ENCODE data around the gene PNPLA7. TPM values are rescaled to one million over a fixed set of nuclear protein-coding genes. Genes with fewer than 3 reads are reported as not detected.

PNPLA7 gene
- total RNA-seq, result 1.3 and 2.0 TPM in 2 replicates

GRCh38 chr9:137550231-137550621, at the start of gene PNPLA7:
Gene PNPLA7 (minus strand): TSS chr9:137550402. CDS start chr9:137550197, 205 bp downstream.

GRCh38 chr9:137590469-137591383, 40.5 kb upstream of the PNPLA7 start, which contains the start of gene ZMYND19:
Gene ZMYND19 (minus strand): TSS chr9:137590512. CDS start chr9:137590263, 249 bp downstream.

GRCh38 chr9:137578518-137579258, 28.5 kb upstream of the PNPLA7 start, which contains the start of gene DPH7:
Gene DPH7 (minus strand): TSS chr9:137578925. CDS start chr9:137578777, 148 bp downstream.

GRCh38 chr9:137551264-137552021, 1.2 kb upstream of the PNPLA7 start, which contains the start of gene MRPL41:
Gene MRPL41 (plus strand): TSS chr9:137551879. CDS start chr9:137552082, 203 bp downstream.

GRCh38 chr9:137459152-137459600, 91.0 kb downstream of the PNPLA7 start, which contains the start of gene NSMF:
Gene NSMF (minus strand): TSS chr9:137459334. CDS start chr9:137459102, 232 bp downstream.

DNA sequence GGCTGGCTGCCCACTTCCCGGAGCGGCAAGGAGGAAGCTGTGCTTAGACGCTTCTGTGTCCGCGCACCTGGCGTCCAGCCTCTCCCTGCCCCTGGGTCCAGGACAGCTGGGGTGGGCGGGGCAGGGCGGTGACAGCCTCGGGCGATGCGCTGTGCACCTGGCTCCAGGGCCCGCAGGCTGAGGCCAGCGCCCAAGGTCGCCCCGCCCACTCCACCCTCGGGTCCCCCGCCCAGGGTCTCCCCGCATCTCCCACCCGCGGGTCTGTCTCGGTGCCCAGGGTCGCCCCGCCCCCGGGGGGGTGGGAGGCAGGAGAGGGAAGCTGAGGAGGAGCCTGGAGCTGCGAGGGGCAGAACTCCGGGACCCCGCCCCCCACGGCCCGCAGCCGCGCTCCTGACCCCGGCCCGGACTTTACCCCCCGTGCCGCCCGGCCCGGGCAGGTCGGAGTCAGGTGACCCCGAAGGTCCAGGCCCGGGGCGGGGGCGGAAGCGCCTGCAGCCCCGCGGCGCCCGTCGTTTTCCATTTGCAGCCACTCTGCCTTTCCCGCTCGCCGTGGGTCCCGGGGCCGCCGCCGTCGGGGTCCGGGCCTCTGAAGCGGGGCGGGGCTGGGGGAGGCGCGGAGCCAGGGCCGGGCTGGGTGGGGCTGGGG, 108.8 kb downstream of the PNPLA7 start, which contains the start of gene ENTPD8:
TSS of gene ENTPD8 (minus strand) at position 69 of the 646 bp plus-strand sequence. CDS start 3,072 bp downstream, outside the sequence.

GRCh38 chr9:137422604-137423513, 127.3 kb downstream of the PNPLA7 start, which contains the start of the genes EXD3 and NOXA1:
Gene EXD3 (minus strand): TSS chr9:137423162. CDS start chr9:137395357, 27,805 bp downstream.
Gene NOXA1 (plus strand): TSS chr9:137423393. CDS start chr9:137423530, 137 bp downstream.

Other genes with a start within 250 kb of the PNPLA7 start
- gene NRARP, start 248.1 kb downstream of the PNPLA7 start, total RNA-seq, result 0.29 and 0.33 TPM in 2 replicates
- gene EXD3, start 127.2 kb downstream of the PNPLA7 start, total RNA-seq, result 14.0 and 19.4 TPM in 2 replicates
- gene NOXA1, start 127.0 kb downstream of the PNPLA7 start, total RNA-seq, result 0.73 and 1.7 TPM in 2 replicates
- 0.15 TPM in 1 of 2 replicates, not detected in the other for gene ENTPD8, start 109.0 kb downstream of the PNPLA7 start, total RNA-seq
- gene NSMF, start 91.1 kb downstream of the PNPLA7 start, total RNA-seq, result 20.4 and 32.7 TPM in 2 replicates
- gene MRPL41, start 1.5 kb upstream of the PNPLA7 start, total RNA-seq, result 38.0 and 63.3 TPM in 2 replicates
- gene DPH7, start 28.5 kb upstream of the PNPLA7 start, total RNA-seq, result 18.9 and 25.5 TPM in 2 replicates
- 12.1 and 15.4 TPM in 2 replicates for gene ZMYND19, start 40.1 kb upstream of the PNPLA7 start, total RNA-seq
- 16.6 and 17.2 TPM in 2 replicates for gene ARRDC1, start 55.3 kb upstream of the PNPLA7 start, total RNA-seq
- 57.0 and 61.7 TPM in 2 replicates for gene EHMT1, start 68.6 kb upstream of the PNPLA7 start, total RNA-seq

Measured in smooth muscle cell of trachea (primary cell).